NCI-H1105 treated with DMSO at 0.1 percent for 48 hours (cell line): ENCODE data around the gene ADM5.

Experiments used
- DNase-seq: peaks from one replicate; lab custom pipeline; 2025; lab: John Stamatoyannopoulos, UW

ADM5 gene, protein sequence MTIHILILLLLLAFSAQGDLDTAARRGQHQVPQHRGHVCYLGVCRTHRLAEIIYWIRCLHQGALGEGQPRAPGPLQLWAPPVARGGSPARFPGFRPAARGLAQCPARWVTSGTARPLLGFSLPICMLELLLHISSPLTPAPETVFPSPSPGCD

GRCh38 chr19:49689133-49690078 lies at the start of gene ADM5:
TSS of gene ADM5 (plus strand) at chr19:49689594. CDS start at chr19:49689838, 244 bp downstream.
- DNase-seq = peak; percentile 73

GRCh38 chr19:49640113-49640898 lies 49.1 kb upstream of the ADM5 start, which contains the start of gene RRAS:
TSS of gene RRAS (minus strand) at chr19:49640143. CDS start at chr19:49640098, 45 bp downstream.
- DNase-seq = peak; percentile 99

GRCh38 chr19:49641688-49642491 lies 47.5 kb upstream of the ADM5 start, which contains the start of gene SCAF1:
TSS of gene SCAF1 (plus strand) at chr19:49642209. CDS start at chr19:49645027, 2,818 bp downstream.
- DNase-seq = peak; percentile 99

DNA sequence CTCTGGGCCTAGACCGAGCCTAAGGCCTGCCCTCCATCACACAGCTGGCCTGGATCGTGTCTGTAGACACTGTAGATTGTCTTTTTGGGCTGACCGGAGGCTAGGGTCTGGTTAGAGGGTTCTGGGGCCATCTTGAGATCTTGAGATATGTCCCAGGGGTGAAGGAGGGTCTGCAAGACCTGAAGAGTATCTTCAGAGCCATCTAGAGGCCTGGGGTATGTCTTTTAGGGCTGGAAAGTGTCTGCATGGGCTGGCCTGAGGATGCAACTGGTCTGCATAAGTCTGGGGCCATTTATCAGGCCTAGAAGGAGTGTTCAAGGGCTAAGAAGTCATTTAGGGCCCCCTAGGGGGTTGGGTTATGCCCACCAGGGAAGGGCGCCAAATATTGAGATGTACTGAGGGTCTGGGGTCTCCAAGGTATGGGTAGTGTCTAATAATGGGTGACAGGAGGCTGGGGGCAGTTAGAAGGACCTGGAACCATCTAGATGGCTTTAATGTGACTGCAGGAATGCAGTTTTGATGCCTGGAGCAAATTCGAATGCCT lies 46.8 kb upstream of the ADM5 start:
- DNase-seq = no peak

- no peak for DNase-seq
These were observed 45.9 kb upstream of the ADM5 start for GRCh38 chr19:49643466-49643865.

- DNase-seq = no peak
These were observed 43.8 kb upstream of the ADM5 start for GRCh38 chr19:49645592-49645991.

GRCh38 chr19:49645995-49646394 lies 43.4 kb upstream of the ADM5 start:
- DNase-seq = no peak

DNA sequence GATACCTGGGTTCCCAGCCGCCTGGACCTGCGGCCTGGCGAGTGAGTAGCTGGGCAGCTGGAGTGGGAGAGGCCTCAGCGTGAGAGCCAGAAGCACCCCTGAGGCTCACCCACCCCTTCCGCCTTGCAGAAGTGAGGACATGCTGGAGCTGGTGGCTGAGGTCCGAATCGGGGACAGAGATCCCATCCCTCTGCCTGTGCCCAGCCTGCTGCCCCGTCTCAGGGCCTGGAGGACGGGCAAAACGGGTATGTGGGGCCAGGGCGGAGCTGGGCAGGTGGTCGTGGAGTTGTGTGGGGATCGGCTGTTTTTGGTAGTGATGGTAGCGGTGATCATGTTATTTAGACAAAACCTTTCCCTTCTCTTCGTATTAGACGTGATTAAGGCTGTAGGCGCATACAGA lies 42.8 kb upstream of the ADM5 start:
- DNase-seq = no peak

GRCh38 chr19:49651029-49651819 lies 38.2 kb upstream of the ADM5 start:
- no peak for DNase-seq

DNA sequence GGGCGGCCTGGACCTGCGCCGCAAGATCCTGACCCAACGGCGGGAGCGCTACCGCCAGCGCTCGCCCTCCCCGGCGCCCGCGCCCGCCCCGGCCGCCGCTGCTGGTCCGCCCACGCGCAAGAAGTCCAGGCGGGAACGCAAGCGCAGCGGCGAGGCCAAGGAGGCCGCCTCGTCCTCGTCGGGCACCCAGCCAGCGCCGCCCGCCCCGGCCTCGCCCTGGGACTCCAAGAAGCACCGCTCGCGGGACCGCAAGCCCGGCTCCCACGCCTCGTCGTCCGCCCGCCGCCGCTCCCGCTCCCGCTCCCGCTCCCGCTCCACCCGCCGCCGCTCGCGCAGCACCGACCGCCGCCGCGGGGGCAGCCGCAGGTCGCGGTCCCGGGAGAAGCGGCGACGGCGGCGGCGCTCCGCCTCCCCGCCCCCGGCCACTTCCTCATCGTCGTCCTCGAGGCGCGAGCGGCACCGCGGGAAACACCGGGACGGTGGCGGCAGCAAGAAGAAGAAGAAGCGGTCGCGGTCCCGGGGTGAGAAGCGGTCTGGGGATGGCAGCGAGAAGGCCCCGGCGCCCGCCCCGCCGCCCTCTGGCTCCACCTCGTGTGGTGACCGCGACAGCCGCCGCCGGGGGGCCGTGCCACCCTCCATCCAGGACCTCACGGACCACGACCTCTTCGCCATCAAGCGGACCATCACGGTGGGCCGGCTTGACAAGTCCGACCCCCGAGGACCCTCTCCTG lies 37.4 kb upstream of the ADM5 start:
- DNase-seq = no peak

GRCh38 chr19:49652551-49653465 lies 36.6 kb upstream of the ADM5 start:
- DNase-seq = no peak

- DNase-seq = no peak
These were observed 36.0 kb upstream of the ADM5 start for GRCh38 chr19:49653466-49653806.

GRCh38 chr19:49654581-49654980 lies 34.8 kb upstream of the ADM5 start:
- no peak for DNase-seq

GRCh38 chr19:49655570-49656455 lies 33.6 kb upstream of the ADM5 start:
- DNase-seq = no peak

GRCh38 chr19:49656456-49657109 lies 32.8 kb upstream of the ADM5 start:
- no peak for DNase-seq

- no peak for DNase-seq
These were observed 31.8 kb upstream of the ADM5 start for GRCh38 chr19:49657493-49658138.

GRCh38 chr19:49658139-49658517 lies 31.3 kb upstream of the ADM5 start:
- DNase-seq = no peak
